Trophoblast cell (in vitro differentiated cells and primary cell): ENCODE measurements around the gene ZDHHC8. TPM values are rescaled to one million over a fixed set of nuclear protein-coding genes. Genes with fewer than 3 reads are reported as not detected.
A peak's percentile ranks its signal among the peaks of the same experiment; 100 is the strongest.

Source experiments
- DNase-seq, 2 donors: peaks; one replicate each; pipeline ENCODE4 v3.0.0-alpha.2; 2016
- H2AFZ ChIP-seq: 2 replicates; pipeline ENCODE4 v1.6.1; 2013; ENCODE audit warnings: low read length, moderate library complexity, mild to moderate bottlenecking; ENCODE audit not compliant: insufficient read depth, poor library complexity
- H2AK5ac ChIP-seq: 2 replicates; pipeline ENCODE4 v1.6.1; 2013; ENCODE audit warnings: mild to moderate bottlenecking, low read length
- H2BK120ac ChIP-seq: 2 replicates; pipeline ENCODE4 v1.6.1; 2013; ENCODE audit warnings: low read length, mild to moderate bottlenecking, moderate library complexity; ENCODE audit not compliant: insufficient read depth, poor library complexity
- H2BK12ac ChIP-seq: 2 replicates; pipeline ENCODE4 v1.6.1; 2013; ENCODE audit warnings: mild to moderate bottlenecking, low read length, moderate library complexity
- H2BK5ac ChIP-seq: 2 replicates; pipeline ENCODE4 v1.6.1; 2013; ENCODE audit warnings: low read length, low read depth, moderate library complexity, mild to moderate bottlenecking; ENCODE audit not compliant: poor library complexity
- H3K14ac ChIP-seq: 2 replicates; pipeline ENCODE4 v1.6.1; 2013; ENCODE audit warnings: mild to moderate bottlenecking, low read length
- H3K18ac ChIP-seq: 2 replicates; pipeline ENCODE4 v1.6.1; 2013; ENCODE audit warnings: mild to moderate bottlenecking, low read length
- H3K23ac ChIP-seq: 2 replicates; pipeline ENCODE4 v1.6.1; 2013; ENCODE audit warnings: low read length
- H3K27ac ChIP-seq: 2 replicates; pipeline ENCODE4 v1.5.1; 2013; ENCODE audit warnings: low read depth, mild to moderate bottlenecking, inconsistent platforms, low read length, moderate library complexity
- H3K27me3 ChIP-seq: 2 replicates; pipeline ENCODE4 v1.6.1; 2013; ENCODE audit warnings: inconsistent platforms, mild to moderate bottlenecking, low read length, moderate library complexity; ENCODE audit not compliant: insufficient read depth
- H3K36me3 ChIP-seq, 2 experiments: 1 replicate in 1 of 2; 2 replicates in 1 of 2; pipeline ENCODE4 v1.6.1; 2013; ENCODE audit warnings: low read length in 2 of 2, mild to moderate bottlenecking in 2 of 2, moderate library complexity in 1 of 2; ENCODE audit not compliant: insufficient read depth in 2 of 2, control insufficient read depth in 1 of 2
- H3K4ac ChIP-seq: 2 replicates; pipeline ENCODE4 v1.6.1; 2013; ENCODE audit warnings: low read depth, mild to moderate bottlenecking, low read length, moderate library complexity
- H3K4me1 ChIP-seq, 2 experiments: 1 replicate in 1 of 2; 2 replicates in 1 of 2; pipeline ENCODE4 v1.6.1; 2013; ENCODE audit warnings: low read length in 2 of 2, mild to moderate bottlenecking in 2 of 2, moderate library complexity in 1 of 2; ENCODE audit not compliant: insufficient read depth in 2 of 2, control insufficient read depth in 1 of 2
- H3K4me2 ChIP-seq: 2 replicates; pipeline ENCODE4 v1.6.1; 2013; ENCODE audit warnings: inconsistent platforms, mild to moderate bottlenecking, low read length, moderate library complexity
- H3K4me3 ChIP-seq: 2 replicates; pipeline ENCODE4 v1.5.1; 2013; ENCODE audit warnings: mild to moderate bottlenecking, low read depth, low read length, inconsistent platforms
- H3K79me1 ChIP-seq: one replicate; pipeline ENCODE4 v1.6.1; 2013; ENCODE audit warnings: low read length
- H3K79me2 ChIP-seq: 2 replicates; pipeline ENCODE4 v1.6.1; 2013; ENCODE audit warnings: low read length, mild to moderate bottlenecking; ENCODE audit not compliant: control insufficient read depth, insufficient read depth, poor library complexity
- H3K9ac ChIP-seq: 2 replicates; pipeline ENCODE4 v1.6.1; 2013; ENCODE audit warnings: mild to moderate bottlenecking, low read length
- H3K9me3 ChIP-seq: 2 replicates; pipeline ENCODE4 v1.6.1; 2013; ENCODE audit warnings: low read depth, mild to moderate bottlenecking, control low read depth, inconsistent platforms, low read length; ENCODE audit not compliant: insufficient read depth
- H4K12ac ChIP-seq: 2 replicates; pipeline ENCODE4 v1.6.1; 2013; ENCODE audit warnings: low read depth, mild to moderate bottlenecking, low read length, moderate library complexity
- H4K8ac ChIP-seq: 2 replicates; pipeline ENCODE4 v1.6.1; 2013; ENCODE audit warnings: low read depth, mild to moderate bottlenecking, low read length, moderate library complexity
- H4K91ac ChIP-seq: one replicate; pipeline ENCODE4 v1.6.1; 2013; ENCODE audit warnings: low read depth, mild to moderate bottlenecking, low read length, moderate library complexity
- WGBS: extraction: QIAGEN DNeasy Blood & Tissue Kit; methylation state at CpG from one replicate; pipeline ENCODE4 v1.1.7; 2013; ENCODE audit warnings: missing lambda C conversion rate; ENCODE audit not compliant: insufficient read length, insufficient coverage; ENCODE audit errors: extremely low coverage; 5-methylcytosine and 5-hydroxymethylcytosine counted together
- polyA plus RNA-seq: library from polyadenylated mRNA; stranded (reverse); fragments of 200-250 nt; gene quantifications from 2 replicates; pipeline ENCODE4 v1.2.3, GENCODE V29; 2013

The ZDHHC8 gene
- polyA plus RNA-seq, result 39.6 and 41.0 TPM in 2 replicates

- no peak within 1 kb of the TSS for H3K23ac ChIP-seq
- H3K36me3 ChIP-seq, result peaks cover 13 to 14% of the 10 kb centered on the region in 2 experiments
- H3K4ac ChIP-seq, result peak within 1 kb of the TSS; percentile 64
- peak within 1 kb of the TSS; percentile 36 for H2AK5ac ChIP-seq
- no CpG with 5 or more reads among the region's 43 CpGs for WGBS
- peaks cover 5% of the 10 kb centered on the region for H3K79me1 ChIP-seq
- peak within 1 kb of the TSS; percentile 93 for H4K91ac ChIP-seq
- peak within 1 kb of the TSS; percentile 86 for H3K18ac ChIP-seq
- peak within 1 kb of the TSS; percentile 98 for H4K8ac ChIP-seq
- H3K27me3 ChIP-seq, result no peaks in the 10 kb centered on the region
- no peak within 1 kb of the TSS for H2BK12ac ChIP-seq
- H4K12ac ChIP-seq, result peak within 1 kb of the TSS; percentile 98
- peak within 1 kb of the TSS; percentile 84 for H2BK120ac ChIP-seq
- peaks cover 8 to 14% of the 10 kb centered on the region in 2 experiments for H3K4me1 ChIP-seq
- H3K9me3 ChIP-seq, result peaks cover 4% of the 10 kb centered on the region
- peaks cover 6% of the 10 kb centered on the region for H3K79me2 ChIP-seq
- H2BK5ac ChIP-seq, result peak within 1 kb of the TSS; percentile 42
- H3K14ac ChIP-seq, result peak within 1 kb of the TSS; percentile 86
- peak in 1 of 2 donors; percentile 7 for DNase-seq
- peak within 1 kb of the TSS; percentile 83 for H3K9ac ChIP-seq
- peak within 1 kb of the TSS; percentile 74 for H2AFZ ChIP-seq
- H3K4me3 ChIP-seq, result peak within 1 kb of the TSS; percentile 86
- peak within 1 kb of the TSS; percentile 62 for H3K27ac ChIP-seq
- H3K4me2 ChIP-seq, result peak within 1 kb of the TSS; percentile 88
Observed at GRCh38 chr22:20131597-20131858, at the start of gene ZDHHC8. Gene ZDHHC8, plus strand, starts transcription at chr22:20131804. Its CDS starts 144 bp downstream, at chr22:20131948.

GRCh38 chr22:20083157-20083890 is 48.3 kb upstream of the ZDHHC8 start:
- Histone ChIP-seq H3K79me1 (peaks cover 17% of the 10 kb centered on the region), H3K14ac (no peak overlapping the region), H3K23ac (no peak overlapping the region), H3K18ac (no peak overlapping the region), H2BK120ac (no peak overlapping the region), H3K9me3 (no peaks in the 10 kb centered on the region), H2AK5ac (no peak overlapping the region), H3K9ac (no peak overlapping the region), H2AFZ (no peak overlapping the region), H3K27me3 (no peaks in the 10 kb centered on the region), H3K79me2 (peaks cover 38% of the 10 kb centered on the region), H3K4me2 (peak overlapping the region; percentile 47), H2BK5ac (no peak overlapping the region), H3K36me3 (peaks cover 27 to 30% of the 10 kb centered on the region in 2 experiments), H4K91ac (no peak overlapping the region), H3K27ac (no peak overlapping the region), H3K4me3 (no peak overlapping the region), H3K4me1 (peaks cover 21 to 35% of the 10 kb centered on the region in 2 experiments), H4K8ac (no peak overlapping the region), H2BK12ac (no peak overlapping the region), H3K4ac (peak overlapping the region; percentile 82), H4K12ac (no peak overlapping the region)
- no CpG with 5 or more reads among the region's 10 CpGs for WGBS
- DNase-seq, result peak in 1 of 2 donors; percentile 17

- Histone ChIP-seq H3K79me2 (peaks cover 38% of the 10 kb centered on the region), H4K91ac (no peak overlapping the region), H3K9ac (peak overlapping the region; percentile 59), H2AK5ac (no peak overlapping the region), H3K4ac (peak overlapping the region; percentile 82), H2AFZ (no peak overlapping the region), H3K9me3 (no peaks in the 10 kb centered on the region), H3K18ac (no peak overlapping the region), H3K27ac (no peak overlapping the region), H3K14ac (no peak overlapping the region), H3K4me3 (no peak overlapping the region), H3K79me1 (peaks cover 17% of the 10 kb centered on the region), H3K4me1 (peaks cover 21 to 35% of the 10 kb centered on the region in 2 experiments), H2BK12ac (no peak overlapping the region), H3K27me3 (no peaks in the 10 kb centered on the region), H3K4me2 (no peak overlapping the region), H3K23ac (no peak overlapping the region), H2BK120ac (no peak overlapping the region), H4K8ac (no peak overlapping the region), H2BK5ac (no peak overlapping the region), H4K12ac (no peak overlapping the region), H3K36me3 (peaks cover 32 to 33% of the 10 kb centered on the region in 2 experiments)
- no CpG with 5 or more reads among the region's 10 CpGs for WGBS
- DNase-seq, result no peak
Observed at GRCh38 chr22:20083891-20084546, 47.6 kb upstream of the ZDHHC8 start.

- H3K27ac ChIP-seq, result no peak overlapping the region
- H2BK12ac ChIP-seq, result no peak overlapping the region
- no peak overlapping the region for H3K14ac ChIP-seq
- H3K4me2 ChIP-seq, result no peak overlapping the region
- no peak overlapping the region for H2AFZ ChIP-seq
- no peak overlapping the region for H3K23ac ChIP-seq
- H4K12ac ChIP-seq, result no peak overlapping the region
- H3K9ac ChIP-seq, result no peak overlapping the region
- no peak overlapping the region for H2BK120ac ChIP-seq
- no peaks in the 10 kb centered on the region for H3K9me3 ChIP-seq
- peak overlapping the region; percentile 82 for H3K4ac ChIP-seq
- peaks cover 21 to 35% of the 10 kb centered on the region in 2 experiments for H3K4me1 ChIP-seq
- H3K27me3 ChIP-seq, result no peaks in the 10 kb centered on the region
- no peak overlapping the region for H4K91ac ChIP-seq
- H3K36me3 ChIP-seq, result peaks cover 40 to 41% of the 10 kb centered on the region in 2 experiments
- H2BK5ac ChIP-seq, result no peak overlapping the region
- no peak overlapping the region for H4K8ac ChIP-seq
- WGBS, result no CpG with 5 or more reads among the region's 23 CpGs
- peaks cover 11% of the 10 kb centered on the region for H3K79me1 ChIP-seq
- H3K79me2 ChIP-seq, result peaks cover 34% of the 10 kb centered on the region
- H2AK5ac ChIP-seq, result no peak overlapping the region
- H3K18ac ChIP-seq, result no peak overlapping the region
- H3K4me3 ChIP-seq, result no peak overlapping the region
- peak in 1 of 2 donors; percentile 43 for DNase-seq
Observed at GRCh38 chr22:20084547-20085413, 46.8 kb upstream of the ZDHHC8 start.
